PFSK-1 (cell line): ENCODE results near the gene EIF2B1.

Experiments used
- POLR2AphosphoS5 ChIP-seq: IDR thresholded peaks from 2 replicates; pipeline ENCODE4 v1.6.1; 2012; ENCODE audit warnings: low read depth, mild to moderate bottlenecking, control low read depth, low read length, moderate library complexity
- REST ChIP-seq, 2 experiments: IDR thresholded peaks; 2 replicates each; pipeline versions ENCODE4 v1.6.1 to v1.8.0; 2011 to 2012; ENCODE audit warnings: low read depth in 2 of 2, low read length in 2 of 2, control low read depth in 1 of 2, inconsistent platforms in 1 of 2, mild to moderate bottlenecking in 1 of 2, moderate library complexity in 1 of 2; ENCODE audit not compliant: insufficient read depth in 1 of 2
- SIN3A ChIP-seq: IDR thresholded peaks from 2 replicates; pipeline ENCODE4 v1.6.1; 2012; ENCODE audit warnings: mild to moderate bottlenecking, low read length, moderate library complexity, borderline replicate concordance; ENCODE audit not compliant: insufficient read depth
- TAF1 ChIP-seq: IDR thresholded peaks from 2 replicates; pipeline ENCODE4 v1.6.1; 2012; ENCODE audit warnings: low read length, control low read depth, borderline replicate concordance; ENCODE audit not compliant: insufficient read depth

GRCh38 chr12:123614531-123614930, 19.0 kb downstream of the EIF2B1 start:
- TF ChIP-seq POLR2AphosphoS5: no peak
- TF ChIP-seq SIN3A: no peak
- TF ChIP-seq REST (IDR thresholded peaks at IDR 0.05; ENCODE audit: insufficient read depth in 1 of 2, low read depth in 2 of 2, low read length in 2 of 2): no peak
- no peak for TF ChIP-seq TAF1
